HEK293T (cell line): ENCODE data around the gene SV2B.

ENCODE experiments used
- BHLHE40 ChIP-seq: fragments of 450-650 bp; IDR thresholded peaks from 2 replicates; pipeline ENCODE4 v1.6.1; 2016; ENCODE audit warnings: mild to moderate bottlenecking, moderate library complexity, borderline replicate concordance
- FOXA1 ChIP-seq: fragments of 450-650 bp; IDR thresholded peaks from 2 replicates; pipeline ENCODE4 v1.6.1; 2016; ENCODE audit warnings: mild to moderate bottlenecking
- HDGF ChIP-seq: fragments of 450-650 bp; IDR thresholded peaks from 2 replicates; pipeline ENCODE4 v1.6.1; 2017; ENCODE audit warnings: antibody characterized with exemption, borderline replicate concordance
- L3MBTL2 ChIP-seq: fragments of 450-650 bp; conservative IDR thresholded peaks from 2 replicates; pipeline ENCODE4 v1.6.1; 2016; ENCODE audit warnings: mild to moderate bottlenecking
- LEF1 ChIP-seq: fragments of 450-650 bp; IDR thresholded peaks from 2 replicates; pipeline ENCODE4 v1.6.1; 2017; ENCODE audit warnings: mild to moderate bottlenecking, borderline replicate concordance
- NFRKB ChIP-seq: fragments of 450-650 bp; IDR thresholded peaks from 2 replicates; pipeline ENCODE4 v1.6.1; 2016; ENCODE audit warnings: mild to moderate bottlenecking, moderate library complexity
- SUZ12 ChIP-seq: fragments of 450-650 bp; IDR thresholded peaks from 2 replicates; pipeline ENCODE4 v1.6.1; 2016; ENCODE audit warnings: mild to moderate bottlenecking
- TARDBP ChIP-seq: fragments of 450-650 bp; IDR thresholded peaks from 2 replicates; pipeline ENCODE4 v1.6.1; 2016
- TF ChIP-seq, protein P1 (sequence below): fragments of 450-650 bp; IDR thresholded peaks from 2 replicates; pipeline ENCODE4 v1.6.1; 2016

DNA sequence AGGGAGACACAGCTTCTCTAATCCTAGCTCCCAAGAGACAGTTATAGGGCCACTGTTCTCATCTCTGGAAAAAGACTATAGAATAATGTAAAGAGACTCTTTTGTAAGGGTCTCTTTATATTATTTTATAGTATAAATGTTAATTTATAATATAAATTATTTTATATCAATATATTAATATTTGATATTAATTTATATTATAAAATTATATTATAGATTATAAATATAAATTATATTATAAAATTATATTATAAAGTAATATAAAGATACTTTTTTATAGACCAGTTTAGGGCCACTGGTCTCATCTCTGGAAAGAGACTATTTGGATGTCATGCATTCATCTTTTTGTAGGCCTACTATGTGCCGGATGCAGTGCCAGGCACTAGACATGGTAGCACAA, 53.9 kb downstream of the SV2B start:
- no peak for TF ChIP-seq SUZ12
- TF ChIP-seq, protein P1, sequence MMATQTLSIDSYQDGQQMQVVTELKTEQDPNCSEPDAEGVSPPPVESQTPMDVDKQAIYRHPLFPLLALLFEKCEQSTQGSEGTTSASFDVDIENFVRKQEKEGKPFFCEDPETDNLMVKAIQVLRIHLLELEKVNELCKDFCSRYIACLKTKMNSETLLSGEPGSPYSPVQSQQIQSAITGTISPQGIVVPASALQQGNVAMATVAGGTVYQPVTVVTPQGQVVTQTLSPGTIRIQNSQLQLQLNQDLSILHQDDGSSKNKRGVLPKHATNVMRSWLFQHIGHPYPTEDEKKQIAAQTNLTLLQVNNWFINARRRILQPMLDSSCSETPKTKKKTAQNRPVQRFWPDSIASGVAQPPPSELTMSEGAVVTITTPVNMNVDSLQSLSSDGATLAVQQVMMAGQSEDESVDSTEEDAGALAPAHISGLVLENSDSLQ: no peak
- no peak for TF ChIP-seq LEF1
- no peak for TF ChIP-seq FOXA1
- TF ChIP-seq BHLHE40: no peak
- no peak for TF ChIP-seq HDGF
- TF ChIP-seq TARDBP: no peak
- no peak for TF ChIP-seq NFRKB
- TF ChIP-seq L3MBTL2: no peak
